H1 (cell line): Measurements from ENCODE around the gene CACNB4. TPM values are rescaled to one million over a fixed set of nuclear protein-coding genes. Genes with fewer than 3 reads are reported as not detected.

Experiments used
- ATF3 ChIP-seq: IDR thresholded peaks from 2 replicates; pipeline ENCODE4 v1.6.1; 2011; ENCODE audit warnings: low read depth, mild to moderate bottlenecking, low read length; ENCODE audit not compliant: insufficient read depth
- BACH1 ChIP-seq: IDR thresholded peaks from 2 replicates; pipeline ENCODE4 v1.6.1; 2012; ENCODE audit warnings: low read length, improper control_type of control experiment
- CBX8 ChIP-seq: fragments of 300-800, 300-1000 bp; sonication (generic); IDR thresholded peaks from 2 replicates; pipeline ENCODE4 v1.7.1; 2016; ENCODE audit warnings: low read depth, low read length, borderline replicate concordance
- CHD2 ChIP-seq: IDR thresholded peaks from 2 replicates; pipeline ENCODE4 v1.6.1; 2012; ENCODE audit warnings: low read length, improper control_type of control experiment
- CTBP2 ChIP-seq: IDR thresholded peaks from 2 replicates; pipeline ENCODE4 v1.7.0; 2011; ENCODE audit warnings: borderline replicate concordance, mild to moderate bottlenecking, moderate library complexity, mixed read lengths, low read length; ENCODE audit not compliant: insufficient read depth, insufficient read length
- EGR1 ChIP-seq: IDR thresholded peaks from 2 replicates; pipeline ENCODE4 v1.6.1; 2011; ENCODE audit warnings: low read depth, low read length, borderline replicate concordance
- GABPA ChIP-seq: IDR thresholded peaks from 2 replicates; pipeline ENCODE4 v1.6.1; 2011; ENCODE audit warnings: mild to moderate bottlenecking, low read length, moderate library complexity, borderline replicate concordance; ENCODE audit not compliant: insufficient read depth
- GTF2F1 ChIP-seq: IDR thresholded peaks from 2 replicates; pipeline ENCODE4 v1.6.1; 2012; ENCODE audit warnings: low read depth, low read length, improper control_type of control experiment, borderline replicate concordance
- HDAC2 ChIP-seq, 2 experiments: fragments of 300-600 bp in 1 of 2; sonication (generic) in 1 of 2; IDR thresholded peaks; 2 replicates each; pipeline ENCODE4 v1.6.1; 2011 to 2012; ENCODE audit warnings: low read depth in 2 of 2, low read length in 2 of 2, mild to moderate bottlenecking in 2 of 2, moderate library complexity in 2 of 2, borderline replicate concordance in 1 of 2, inconsistent platforms in 1 of 2
- HDAC6 ChIP-seq: IDR thresholded peaks from one replicate; pipeline ENCODE4 v1.7.1; 2012; ENCODE audit warnings: low read depth, mild to moderate bottlenecking, inconsistent platforms, low read length, moderate library complexity
- JUND ChIP-seq: IDR thresholded peaks from 2 replicates; pipeline ENCODE4 v1.6.1; 2011; ENCODE audit warnings: mild to moderate bottlenecking, improper control_type of control experiment, low read length
- KDM4A ChIP-seq: IDR thresholded peaks from one replicate; pipeline ENCODE4 v1.7.1; 2012; ENCODE audit warnings: low read depth, mild to moderate bottlenecking, moderate library complexity, low read length, inconsistent platforms; ENCODE audit not compliant: severe bottlenecking
- KDM5A ChIP-seq: fragments of 200-600 bp; IDR thresholded peaks from 2 replicates; pipeline ENCODE4 v1.7.1; 2012; ENCODE audit warnings: mild to moderate bottlenecking, low read length, inconsistent platforms, mixed read lengths
- RBBP5 ChIP-seq: IDR thresholded peaks from 2 replicates; pipeline ENCODE4 v1.7.1; 2012; ENCODE audit warnings: low read depth, mild to moderate bottlenecking, inconsistent platforms, low read length, moderate library complexity, borderline replicate concordance
- RNF2 ChIP-seq: fragments of 200-900, 300-1000 bp; sonication (generic); IDR thresholded peaks from 2 replicates; pipeline ENCODE4 v1.7.1; 2016; ENCODE audit warnings: borderline replicate concordance, low read depth, mild to moderate bottlenecking, antibody characterized with exemption, low read length; ENCODE audit not compliant: poor library complexity, severe bottlenecking; ENCODE audit errors: missing control alignments
- SIN3A ChIP-seq, 2 experiments: IDR thresholded peaks in 1 of 2; conservative IDR thresholded peaks in 1 of 2; 2 replicates each; pipeline ENCODE4 v1.6.1; 2011 to 2012; ENCODE audit warnings: low read length in 2 of 2, improper control_type of control experiment in 1 of 2, low read depth in 1 of 2, mild to moderate bottlenecking in 1 of 2
- SP1 ChIP-seq: IDR thresholded peaks from 2 replicates; pipeline ENCODE4 v1.6.1; 2011; ENCODE audit warnings: low read depth, low read length
- SP2 ChIP-seq: IDR thresholded peaks from 2 replicates; pipeline ENCODE4 v1.6.1; 2012; ENCODE audit warnings: mild to moderate bottlenecking, low read length, inconsistent platforms
- TAF1 ChIP-seq: IDR thresholded peaks from 2 replicates; pipeline ENCODE4 v1.6.1; 2011; ENCODE audit warnings: mild to moderate bottlenecking, low read depth, low read length
- YY1 ChIP-seq: IDR thresholded peaks from 2 replicates; pipeline ENCODE4 v1.6.1; 2011; ENCODE audit warnings: low read depth, mild to moderate bottlenecking, low read length
- polyA plus RNA-seq, 7 experiments: library from polyadenylated mRNA; depleted of rRNA in 3 of 7; stranded (reverse) in 5 of 7; unstranded in 2 of 7; fragments of >200 nt in 5 of 7; fragments of 200-250 nt in 2 of 7; gene quantifications; 1 replicate in 5 of 7; 2 replicates in 1 of 7; 4 replicates in 1 of 7; pipeline versions ENCODE4 v1.2.1 to v1.2.3, GENCODE V29; 2011 to 2013; ENCODE audit warnings: missing spikeins in 2 of 7, mixed read lengths in 2 of 7
- total RNA-seq: library from RNA; stranded (reverse); fragmentation: NEBNext Ultra II Directional; extraction: Animal tissue kit (Norgen Biotek cat#: 25700); gene quantifications from 2 replicates; pipeline ENCODE4 v1.2.1, GENCODE V29; 2021
- TF ChIP-seq, protein P1 (sequence below): IDR thresholded peaks from 2 replicates; pipeline ENCODE4 v1.6.1; 2012; ENCODE audit warnings: inconsistent platforms

The CACNB4 gene
- total and polyA plus RNA-seq, 2 of the 8 experiments (the other 6 are each of a cell fraction or from before 2014, with no cell fraction given), result 2.0 to 4.0 TPM

GRCh38 chr2:151828143-151828889, 270.5 kb downstream of the CACNB4 start, which contains the start of gene ARL5A (continued):
- TF ChIP-seq CBX8, result no peak
- TF ChIP-seq SP2, result no peak
- TF ChIP-seq KDM5A, result no peak
- no peak for TF ChIP-seq BACH1
- TF ChIP-seq GTF2F1, result peak; percentile 41; the same call in 1 of the 2 replicates
- peak; percentile 86 for TF ChIP-seq TAF1
- no peak for TF ChIP-seq CTBP2
- no peak for TF ChIP-seq ATF3
- no peak for TF ChIP-seq HDAC6
- TF ChIP-seq EGR1, result no peak
- 0 out of 2 replicates have a peak, but pooled peaks have one; percentile 4 for TF ChIP-seq YY1
- TF ChIP-seq KDM4A, result peak; percentile 96
- TF ChIP-seq HDAC2 (IDR thresholded peaks at IDR 0.05; ENCODE audit: borderline replicate concordance in 1 of 2, low read depth in 2 of 2, low read length in 2 of 2), result no peak
- TF ChIP-seq JUND, result no peak
- TF ChIP-seq RBBP5, result peak; percentile 54; the same call in 1 of the 2 replicates
- TF ChIP-seq SP1, result no peak
- TF ChIP-seq SIN3A (conservative IDR thresholded peaks at IDR 0.05 in 1 of 2, IDR thresholded peaks at IDR 0.05 in 1 of 2; ENCODE audit: low read depth in 1 of 2, low read length in 2 of 2), result peak in 1 of 2 experiments; percentile 58; a peak in 1 of 4 replicates
- TF ChIP-seq GABPA, result no peak
- TF ChIP-seq RNF2, result no peak
- no peak for TF ChIP-seq CHD2
- TF ChIP-seq, protein P1, sequence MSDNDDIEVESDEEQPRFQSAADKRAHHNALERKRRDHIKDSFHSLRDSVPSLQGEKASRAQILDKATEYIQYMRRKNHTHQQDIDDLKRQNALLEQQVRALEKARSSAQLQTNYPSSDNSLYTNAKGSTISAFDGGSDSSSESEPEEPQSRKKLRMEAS, result peak; percentile 89
